HG02973 (cell line): ENCODE results near the gene MUS81.
"Not testable (repeated sequence)": the region's sequence is repeated elsewhere in the genome, so short reads cannot be mapped to it uniquely, and the experiment has no call there.

Source experiments
- ATAC-seq: cut with Tn5 transposase; IDR thresholded peaks from one replicate; pipeline ENCODE4 v1.9.1; 2021; ENCODE audit warnings: moderate library complexity; ENCODE audit not compliant: unreplicated experiment

Gene MUS81

DNA sequence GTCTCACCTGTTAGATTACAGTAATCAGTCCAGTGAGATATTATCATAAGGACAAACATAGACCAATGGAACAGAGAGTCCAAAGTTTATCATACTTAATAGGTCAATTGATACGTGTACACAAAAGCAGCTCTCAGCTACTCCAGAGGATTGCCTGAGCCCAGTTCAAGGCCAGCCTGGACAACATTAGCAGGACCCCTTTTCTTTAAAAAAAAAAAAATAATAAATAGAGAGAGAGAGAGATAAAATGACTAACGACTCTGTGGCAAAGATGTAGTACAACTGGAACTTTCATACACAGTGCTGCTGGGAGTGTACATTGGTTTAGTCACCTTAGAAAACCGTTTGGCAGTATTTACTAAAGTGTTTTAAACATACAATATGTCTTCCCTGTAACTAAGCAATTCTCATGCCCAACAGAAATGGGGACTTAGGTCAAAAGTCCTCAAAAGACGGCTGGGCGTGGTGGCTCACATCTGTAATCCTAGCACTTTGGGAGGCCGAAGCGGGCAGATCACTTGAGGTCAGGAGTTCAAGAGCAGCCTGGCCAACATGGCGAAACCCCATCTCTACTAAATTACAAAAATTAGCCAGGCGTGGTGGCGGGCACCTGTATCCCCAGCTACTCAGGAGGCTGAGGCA, 15.9 kb upstream of the MUS81 start:
- no peak for ATAC-seq

- no peak for ATAC-seq
Measured at GRCh38 chr11:65847746-65848145, 12.5 kb upstream of the MUS81 start.

- not testable (repeated sequence) for ATAC-seq
Measured at GRCh38 chr11:65848693-65849092, 11.5 kb upstream of the MUS81 start.

- ATAC-seq: no peak
Measured at GRCh38 chr11:65849366-65849765, 10.9 kb upstream of the MUS81 start.

- ATAC-seq: no peak
Measured at GRCh38 chr11:65849771-65850216, 10.4 kb upstream of the MUS81 start.

DNA sequence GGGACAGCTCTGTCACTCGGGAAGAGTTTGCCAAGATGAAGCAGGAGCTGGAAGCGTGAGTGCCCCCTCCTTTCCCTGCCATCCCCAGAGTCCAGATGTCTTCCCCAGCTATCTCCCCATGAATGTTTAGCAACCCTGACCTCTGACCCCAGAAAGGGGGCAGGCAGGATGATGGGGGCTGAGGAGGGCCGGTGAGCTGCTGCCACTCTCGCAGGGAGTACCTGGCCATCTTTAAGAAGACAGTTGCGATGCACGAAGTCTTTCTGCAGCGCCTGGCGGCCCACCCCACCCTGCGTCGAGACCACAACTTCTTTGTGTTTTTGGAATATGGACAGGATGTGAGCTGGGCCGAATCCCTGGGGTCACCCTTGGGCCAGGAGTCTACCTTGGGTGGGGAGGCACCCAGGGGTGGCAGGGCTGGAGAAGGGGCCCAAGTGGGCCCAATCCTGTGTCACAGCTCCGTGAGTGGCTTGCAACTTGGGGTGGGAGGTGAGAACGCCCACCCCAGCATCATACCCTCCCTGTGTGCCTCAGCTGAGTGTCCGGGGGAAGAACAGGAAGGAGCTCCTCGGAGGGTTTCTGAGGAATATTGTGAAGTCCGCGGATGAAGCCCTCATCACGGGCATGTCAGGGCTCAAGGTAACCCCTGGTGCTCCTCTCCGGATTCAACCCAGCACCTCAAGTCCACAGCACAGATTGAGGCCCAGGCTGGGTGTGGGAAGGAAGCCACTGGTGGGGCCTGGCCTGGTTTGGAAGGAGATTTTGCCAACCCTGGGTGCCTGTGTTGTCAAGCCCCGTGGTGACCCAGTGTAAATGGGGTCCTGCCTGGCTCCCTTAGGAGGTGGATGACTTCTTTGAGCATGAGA, 9.8 kb upstream of the MUS81 start:
- ATAC-seq: no peak

DNA sequence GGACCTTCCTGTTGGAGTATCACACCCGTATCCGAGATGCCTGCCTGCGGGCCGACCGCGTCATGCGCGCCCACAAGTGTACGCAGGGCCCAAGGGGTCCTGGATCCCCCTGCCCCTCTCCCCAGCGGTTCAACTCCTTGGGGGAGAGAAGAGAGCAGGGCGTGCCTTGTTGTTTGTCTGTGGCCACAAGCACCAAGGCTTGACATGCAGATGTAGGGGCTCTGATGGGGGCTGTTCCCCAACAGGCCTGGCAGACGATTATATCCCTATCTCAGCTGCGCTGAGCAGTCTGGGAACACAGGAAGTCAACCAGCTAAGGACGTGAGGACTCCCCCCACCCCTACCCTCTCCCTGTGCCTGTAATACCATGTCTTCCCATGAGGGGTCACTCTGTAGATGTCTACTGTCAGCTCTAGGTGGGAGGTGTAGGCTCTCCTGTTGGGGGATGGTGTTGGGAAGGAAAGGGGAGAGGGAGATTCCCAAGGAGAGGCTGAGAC, 9.1 kb upstream of the MUS81 start:
- no peak for ATAC-seq

DNA sequence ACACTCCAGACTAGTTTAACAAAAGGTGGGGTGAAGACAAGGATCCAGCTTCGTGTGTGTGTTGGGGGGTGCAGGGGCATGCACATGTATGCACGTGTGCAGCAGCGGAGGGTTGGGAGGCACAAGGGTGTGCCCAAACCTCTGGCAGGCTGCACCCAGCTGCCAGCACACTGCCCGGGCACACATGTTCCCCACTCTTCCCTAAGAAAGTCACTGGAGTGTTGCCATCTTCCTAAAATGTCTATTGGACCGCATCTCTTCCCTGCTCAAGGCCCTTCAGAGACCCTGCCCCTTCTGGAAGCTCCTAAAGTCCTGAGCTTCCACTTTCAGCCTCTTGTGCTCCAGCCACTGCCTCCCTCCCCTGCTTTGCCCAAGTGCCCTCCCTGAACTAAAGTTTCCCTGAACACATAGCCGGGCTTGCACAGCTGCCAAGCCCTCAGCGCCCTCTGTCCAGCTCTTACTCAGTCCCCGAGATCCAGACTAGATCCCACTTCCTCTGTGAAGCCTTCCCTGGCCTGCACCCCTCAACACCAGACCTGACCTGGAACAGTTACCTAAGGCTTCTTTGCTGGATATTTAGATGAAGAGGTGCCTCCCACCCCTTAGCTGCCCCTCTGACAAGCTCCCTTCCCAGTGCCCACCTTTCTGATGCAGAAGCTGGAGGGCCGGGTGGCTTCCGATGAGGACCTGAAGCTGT, 8.3 kb upstream of the MUS81 start:
- no peak for ATAC-seq

- ATAC-seq: no peak
Measured at GRCh38 chr11:65852508-65853245, 7.6 kb upstream of the MUS81 start.

- ATAC-seq: no peak
Measured at GRCh38 chr11:65853246-65853979, 6.8 kb upstream of the MUS81 start.

DNA sequence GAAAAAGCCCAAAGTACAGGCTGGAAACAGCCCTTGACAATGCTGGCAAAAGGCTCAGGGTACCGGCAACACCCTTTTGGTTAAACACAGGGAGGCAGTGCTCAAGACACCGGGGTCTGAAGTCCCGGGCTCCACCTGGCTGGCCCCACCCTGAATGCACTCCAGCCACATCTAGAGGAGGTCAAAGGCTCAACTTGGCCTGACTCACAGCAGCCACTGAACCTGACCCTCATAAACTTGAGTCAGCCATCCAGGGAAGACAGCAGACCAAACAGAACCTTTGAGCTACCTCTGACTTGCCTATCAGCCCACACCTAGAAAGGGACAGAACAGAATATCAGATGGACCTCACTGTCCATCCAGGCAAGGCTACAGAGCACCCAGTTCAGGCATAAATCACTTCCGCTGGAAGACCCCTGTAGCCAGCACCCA, 6.1 kb upstream of the MUS81 start:
- no peak for ATAC-seq

DNA sequence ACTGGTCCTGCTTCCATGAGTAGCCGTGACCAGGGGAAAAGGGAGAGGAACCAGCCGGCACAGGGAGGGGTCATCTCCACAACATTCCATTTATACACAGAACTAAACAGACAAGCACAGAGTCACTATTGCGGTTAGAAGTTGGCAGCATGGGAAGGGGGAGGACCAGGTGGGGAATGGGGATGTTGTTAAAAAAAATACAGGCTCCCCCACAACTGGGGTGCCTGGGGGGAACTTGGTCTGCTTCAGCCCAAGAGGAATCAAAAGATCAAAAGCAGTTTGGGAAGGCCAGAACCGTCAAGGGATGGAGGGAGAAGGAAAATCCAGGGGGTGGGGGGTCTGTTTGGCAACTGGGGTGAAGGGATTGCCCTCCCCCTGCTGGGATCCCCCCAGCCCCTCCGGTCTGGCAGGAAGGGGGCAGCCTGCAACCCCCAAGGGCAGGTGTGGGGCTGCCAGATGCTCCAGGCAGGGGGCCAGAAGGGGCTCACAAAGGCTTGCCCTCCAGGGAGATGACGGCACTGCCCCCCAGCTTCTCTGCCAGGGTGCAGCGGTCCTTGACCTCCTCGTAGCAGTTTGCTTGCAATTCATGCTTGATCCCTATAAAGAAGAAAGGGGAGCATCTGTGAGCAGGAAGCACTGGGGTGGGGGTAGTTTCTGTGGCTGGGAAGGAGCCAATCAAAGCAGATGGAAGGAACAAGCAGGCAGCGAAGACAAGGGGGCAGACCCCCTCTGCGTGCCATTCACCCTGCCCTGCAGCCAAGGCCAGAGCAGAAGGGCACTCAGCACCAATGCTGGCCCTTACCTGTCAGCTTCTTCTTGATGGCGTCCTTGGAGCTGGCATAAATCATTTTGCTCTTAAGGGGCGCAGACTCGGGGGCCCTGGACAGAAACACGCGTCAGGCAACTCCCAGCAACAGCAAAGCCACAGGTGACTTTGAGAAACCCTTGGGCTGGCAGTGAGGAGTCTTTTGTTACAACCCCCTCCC, 5.1 kb upstream of the MUS81 start:
- no peak for ATAC-seq

DNA sequence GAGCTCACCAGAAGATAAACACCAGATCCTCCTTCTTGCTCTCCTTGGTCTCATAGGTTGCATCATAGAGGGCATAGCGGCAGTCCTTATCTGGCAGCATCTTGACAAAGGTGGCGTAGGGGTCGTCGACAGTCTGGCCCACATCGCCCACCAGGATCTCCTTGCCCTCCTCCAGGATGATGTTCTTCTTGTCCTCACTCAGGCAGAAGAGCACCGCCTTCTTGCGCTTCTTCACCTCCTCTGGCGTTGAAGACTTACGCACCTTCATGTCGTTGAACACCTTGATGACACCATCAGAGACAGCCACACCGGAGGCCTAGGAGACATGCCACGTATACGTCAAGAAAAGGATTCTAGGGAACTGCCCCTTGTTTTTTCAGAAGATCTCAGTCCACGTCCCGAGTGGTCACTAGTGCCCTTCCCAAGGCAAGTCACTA, 4.3 kb upstream of the MUS81 start:
- no peak for ATAC-seq

GRCh38 chr11:65856689-65857499, 3.3 kb upstream of the MUS81 start:
- peak; percentile 22 for ATAC-seq

DNA sequence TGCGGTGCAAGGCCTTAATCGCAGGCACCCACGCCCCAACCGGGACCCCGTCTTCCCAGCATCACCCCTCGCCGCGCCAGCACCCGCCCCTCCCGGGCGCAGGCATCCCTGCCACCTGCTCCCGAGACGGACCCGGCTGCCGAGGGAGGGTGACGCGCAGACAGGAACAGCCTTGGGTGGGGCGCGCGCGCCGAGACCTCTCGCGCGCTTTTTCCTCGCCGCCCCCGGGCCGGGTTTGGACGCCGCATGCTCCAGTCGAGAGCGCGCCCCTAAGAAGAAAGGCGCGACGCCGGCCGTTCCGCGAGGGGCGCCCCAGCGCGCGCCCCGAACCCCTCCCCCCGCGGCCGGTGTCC, 2.8 kb upstream of the MUS81 start:
- ATAC-seq: peak; percentile 3

- ATAC-seq: peak; percentile 45
Measured at GRCh38 chr11:65857853-65858680, 2.2 kb upstream of the MUS81 start, which contains the start of gene CFL1. TSS of gene CFL1 (minus strand) at chr11:65858180. CDS start at chr11:65858099, 81 bp downstream.

GRCh38 chr11:65858681-65859087, 1.5 kb upstream of the MUS81 start:
- no peak for ATAC-seq
